SU-DHL-6 (cell line): ENCODE results near the gene SLC16A7.

ENCODE experiments used
- CTCF ChIP-seq: fragments of 200-600 bp; sonication (generic); IDR thresholded peaks from one replicate; pipeline ENCODE4 v1.5.1; 2017; ENCODE audit warnings: antibody characterized with exemption, mild to moderate bottlenecking, low read length, moderate library complexity; ENCODE audit not compliant: insufficient read depth, poor library complexity, severe bottlenecking
- EZH2phosphoT487 ChIP-seq: fragments of 200-600 bp; sonication (generic), shearing (Covaris generic); conservative IDR thresholded peaks from 2 replicates; pipeline ENCODE4 v1.6.1; 2018; ENCODE audit warnings: mild to moderate bottlenecking, antibody characterized with exemption, low read length, moderate library complexity, mixed read lengths

DNA sequence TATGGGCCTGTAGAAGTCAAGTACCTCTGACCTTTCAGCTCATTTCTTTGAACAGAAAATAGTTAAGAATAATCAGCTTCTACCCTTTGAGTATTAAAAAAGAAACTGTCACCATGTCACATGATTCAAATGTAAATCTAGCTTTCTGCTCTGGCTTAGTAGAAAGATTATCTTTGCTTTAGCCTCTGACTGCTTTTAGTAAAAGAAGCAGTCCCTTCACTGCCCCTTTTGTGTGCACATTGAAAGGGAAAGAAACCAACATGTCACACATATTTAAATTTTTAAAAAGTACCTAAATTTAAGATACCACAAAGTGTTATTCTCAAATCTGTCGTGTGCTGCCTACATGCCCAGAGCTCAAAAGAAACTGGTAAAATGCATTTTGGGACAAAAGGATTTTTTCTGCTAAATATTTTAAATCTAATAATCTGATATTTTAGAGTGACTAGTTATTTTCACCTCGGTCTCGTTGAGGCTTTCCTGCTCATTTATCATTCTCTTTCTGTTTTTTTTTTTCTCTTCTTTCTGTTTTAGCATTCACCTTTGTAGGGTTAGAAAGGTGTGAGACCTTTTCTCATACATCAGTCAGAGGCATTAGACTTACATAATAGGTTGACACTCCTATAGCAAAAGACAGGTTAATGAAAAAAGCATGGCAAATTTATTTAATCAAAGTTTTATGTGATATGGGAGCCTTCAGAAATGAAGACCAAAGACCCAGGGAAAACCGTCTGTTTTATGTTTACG, 41.3 kb downstream of the SLC16A7 start:
- TF ChIP-seq CTCF, result no peak
- TF ChIP-seq EZH2phosphoT487, result no peak
